ENCODE data around the gene FAM83C. TPM values are rescaled to one million over a fixed set of nuclear protein-coding genes. Genes with fewer than 3 reads are reported as not detected.
A peak's percentile ranks its signal among the peaks of the same experiment; 100 is the strongest.
"Not testable (repeated sequence)": the region's sequence is repeated elsewhere in the genome, so short reads cannot be mapped to it uniquely, and the experiment has no call there.

Gene FAM83C
- total RNA-seq, 6 experiments from 2014 or later = not detected

DNA sequence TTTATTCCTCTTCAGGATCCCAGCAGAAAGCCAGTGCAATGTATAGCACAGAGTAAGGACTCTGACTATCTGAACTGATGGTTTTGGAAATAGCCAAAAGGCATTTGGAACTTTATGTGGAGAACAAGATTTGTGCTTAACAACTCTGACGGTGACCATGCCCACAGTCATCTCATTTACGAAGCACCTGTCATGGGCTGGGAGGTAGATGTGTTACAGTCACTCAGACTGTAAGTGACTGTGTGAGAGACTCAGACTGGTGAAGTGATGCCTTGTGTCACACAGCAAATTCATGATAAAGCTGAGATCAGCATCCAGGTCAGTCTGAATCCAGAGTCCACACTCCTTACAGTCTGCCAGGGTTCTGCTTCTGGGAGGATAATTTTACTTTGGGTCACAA is 23.9 kb upstream of the FAM83C start:
- H3K9me3 Mint-ChIP-seq = no peaks in the 10 kb centered on the region
- H3K4me1 Mint-ChIP-seq (ENCODE audit: low read depth) = peaks cover 84% of the 10 kb centered on the region
- H3K4me3 Mint-ChIP-seq = no peak overlapping the region
- DNase-seq = no peak
- H3K27ac Mint-ChIP-seq = peak overlapping the region; percentile 70
- H3K36me3 Mint-ChIP-seq (ENCODE audit: low read depth) = peaks cover 16% of the 10 kb centered on the region
- TF ChIP-seq, protein P1, sequence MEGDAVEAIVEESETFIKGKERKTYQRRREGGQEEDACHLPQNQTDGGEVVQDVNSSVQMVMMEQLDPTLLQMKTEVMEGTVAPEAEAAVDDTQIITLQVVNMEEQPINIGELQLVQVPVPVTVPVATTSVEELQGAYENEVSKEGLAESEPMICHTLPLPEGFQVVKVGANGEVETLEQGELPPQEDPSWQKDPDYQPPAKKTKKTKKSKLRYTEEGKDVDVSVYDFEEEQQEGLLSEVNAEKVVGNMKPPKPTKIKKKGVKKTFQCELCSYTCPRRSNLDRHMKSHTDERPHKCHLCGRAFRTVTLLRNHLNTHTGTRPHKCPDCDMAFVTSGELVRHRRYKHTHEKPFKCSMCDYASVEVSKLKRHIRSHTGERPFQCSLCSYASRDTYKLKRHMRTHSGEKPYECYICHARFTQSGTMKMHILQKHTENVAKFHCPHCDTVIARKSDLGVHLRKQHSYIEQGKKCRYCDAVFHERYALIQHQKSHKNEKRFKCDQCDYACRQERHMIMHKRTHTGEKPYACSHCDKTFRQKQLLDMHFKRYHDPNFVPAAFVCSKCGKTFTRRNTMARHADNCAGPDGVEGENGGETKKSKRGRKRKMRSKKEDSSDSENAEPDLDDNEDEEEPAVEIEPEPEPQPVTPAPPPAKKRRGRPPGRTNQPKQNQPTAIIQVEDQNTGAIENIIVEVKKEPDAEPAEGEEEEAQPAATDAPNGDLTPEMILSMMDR (IDR thresholded peaks at IDR 0.05) = no peak
- H3K27me3 Mint-ChIP-seq (ENCODE audit: insufficient read depth) = no peaks in the 10 kb centered on the region; the same call in none of the 2 replicates

DNA sequence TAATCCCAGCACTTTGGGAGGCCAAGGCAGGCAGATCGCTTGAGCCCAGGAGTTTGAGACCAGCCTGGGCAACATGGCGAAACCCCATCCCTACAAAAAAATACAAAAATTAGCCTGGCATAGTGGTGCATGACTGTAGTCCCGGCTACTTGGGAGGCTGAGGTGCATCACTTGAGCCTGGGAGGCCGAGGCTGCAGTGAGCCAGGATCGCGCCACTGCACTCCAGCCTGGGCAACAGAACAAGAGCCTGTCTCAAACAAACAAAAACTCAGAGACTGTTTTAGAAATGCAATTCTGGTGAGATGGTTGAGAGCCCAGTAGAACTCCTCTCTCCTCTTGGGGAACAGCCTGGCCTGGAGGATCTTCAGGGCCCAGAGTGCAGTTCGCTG is 23.4 kb upstream of the FAM83C start:
- not testable (repeated sequence) for H3K27me3 Mint-ChIP-seq (ENCODE audit: insufficient read depth); H3K9me3 Mint-ChIP-seq; H3K4me3 Mint-ChIP-seq
- DNase-seq = peak; percentile 48
- Mint-ChIP-seq H3K4me1 (ENCODE audit: low read depth) (peaks cover 84% of the 10 kb centered on the region), H3K27ac (peak overlapping the region; percentile 70), H3K36me3 (ENCODE audit: low read depth) (peaks cover 12% of the 10 kb centered on the region)

DNA sequence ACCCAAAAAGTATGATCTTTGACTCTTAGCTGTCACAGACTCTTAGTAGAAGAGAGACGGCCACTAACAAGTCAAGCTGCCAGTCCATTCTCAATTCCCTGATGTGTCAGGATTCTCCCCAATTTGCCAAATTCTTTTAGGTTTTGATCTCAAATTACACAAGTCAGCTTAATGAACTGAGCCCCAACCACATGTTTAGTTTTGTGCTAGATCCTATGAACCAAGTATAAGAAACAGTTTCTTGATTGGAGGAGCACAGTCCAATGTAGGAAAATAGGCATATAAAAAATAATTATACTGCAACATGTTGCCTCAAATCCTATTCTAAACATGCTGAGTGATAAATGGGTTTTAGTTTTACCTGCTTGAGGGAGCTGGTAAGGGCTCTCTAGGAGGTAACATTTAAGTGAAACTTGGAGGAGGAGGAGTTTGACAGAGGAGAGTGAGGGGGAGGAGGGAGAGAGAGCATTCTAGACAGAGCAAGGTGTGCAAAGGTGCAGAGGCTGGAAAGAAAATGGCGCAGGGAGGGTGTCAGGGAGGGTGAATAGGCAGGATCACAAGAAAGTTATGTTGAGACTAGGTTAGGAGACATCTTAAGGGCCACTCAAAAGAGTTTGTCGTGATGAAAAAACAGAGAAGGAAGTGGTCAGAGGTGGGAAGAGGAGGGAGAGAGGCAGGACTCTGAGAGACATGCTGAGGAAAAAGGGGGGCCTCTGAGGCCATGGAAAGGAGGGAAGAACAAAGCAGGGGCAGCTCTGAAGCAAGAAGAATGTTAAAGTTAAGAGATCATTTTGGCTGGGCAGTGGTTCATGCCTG is 22.8 kb upstream of the FAM83C start:
- H3K4me1 Mint-ChIP-seq (ENCODE audit: low read depth) = peaks cover 81% of the 10 kb centered on the region
- TF ChIP-seq, protein P1 (IDR thresholded peaks at IDR 0.05) = no peak
- no peaks in the 10 kb centered on the region for H3K9me3 Mint-ChIP-seq
- no peaks in the 10 kb centered on the region; the same call in 1 of the 2 replicates for H3K27me3 Mint-ChIP-seq (ENCODE audit: insufficient read depth)
- H3K36me3 Mint-ChIP-seq (ENCODE audit: low read depth) = peaks cover 13% of the 10 kb centered on the region
- DNase-seq = no peak
- H3K4me3 Mint-ChIP-seq = no peak overlapping the region
- peak overlapping the region; percentile 70 for H3K27ac Mint-ChIP-seq

DNA sequence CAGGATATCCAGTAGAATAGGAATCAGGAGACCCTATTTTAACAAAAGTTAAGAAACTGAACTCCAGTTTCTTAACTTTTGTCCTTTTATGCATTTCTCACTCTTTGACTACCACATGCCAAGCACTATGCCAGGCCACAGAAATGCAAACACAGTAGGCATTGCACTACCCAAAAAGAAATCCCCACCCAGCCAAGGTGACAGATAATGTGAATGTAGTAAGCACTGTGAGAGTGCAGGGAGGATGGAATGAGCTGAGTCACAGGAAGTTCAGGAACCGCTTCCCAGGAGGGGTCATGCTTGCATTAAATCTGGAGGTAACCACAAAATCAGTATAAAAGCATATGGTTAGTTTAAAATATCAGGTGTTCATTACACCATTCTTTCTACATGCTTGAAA is 20.1 kb upstream of the FAM83C start:
- H3K27me3 Mint-ChIP-seq (ENCODE audit: insufficient read depth) = no peaks in the 10 kb centered on the region

DNA sequence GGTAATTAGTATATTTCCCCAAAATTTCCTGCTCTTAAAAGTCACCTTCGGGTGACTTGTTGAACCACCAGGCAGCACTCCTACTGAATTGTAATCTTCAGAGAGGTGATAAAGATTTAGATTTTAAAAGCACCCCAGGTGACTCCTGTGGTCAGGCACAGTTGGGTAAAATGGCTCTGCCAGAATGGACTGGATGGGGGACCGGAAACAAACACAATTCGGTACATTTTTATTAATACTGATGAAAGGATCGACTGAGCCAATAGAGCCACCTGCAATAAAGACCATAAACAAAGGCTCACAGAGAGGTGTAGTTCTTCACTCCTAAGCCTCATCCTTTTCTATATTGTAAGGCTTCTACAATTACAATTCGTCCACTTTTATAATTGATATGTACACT is 19.6 kb upstream of the FAM83C start:
- H3K4me1 Mint-ChIP-seq (ENCODE audit: low read depth) = peaks cover 83% of the 10 kb centered on the region
- peak overlapping the region; percentile 83 for H3K27ac Mint-ChIP-seq
- no peaks in the 10 kb centered on the region for H3K9me3 Mint-ChIP-seq
- H3K27me3 Mint-ChIP-seq (ENCODE audit: insufficient read depth) = no peaks in the 10 kb centered on the region
- no peak for DNase-seq
- TF ChIP-seq, protein P1 (IDR thresholded peaks at IDR 0.05) = no peak
- H3K4me3 Mint-ChIP-seq = peak overlapping the region; percentile 64
- H3K36me3 Mint-ChIP-seq (ENCODE audit: low read depth) = peaks cover 20% of the 10 kb centered on the region

More for the DNA sequence above, 20.1 kb upstream of the FAM83C start:
- Mint-ChIP-seq H3K4me3 (peak overlapping the region; percentile 64), H3K27ac (peak overlapping the region; percentile 83), H3K36me3 (ENCODE audit: low read depth) (peaks cover 20% of the 10 kb centered on the region), H3K9me3 (no peaks in the 10 kb centered on the region), H3K4me1 (ENCODE audit: low read depth) (peaks cover 80% of the 10 kb centered on the region)
- DNase-seq = peak; percentile 79
- TF ChIP-seq, protein P1 (IDR thresholded peaks at IDR 0.05) = no peak

DNA sequence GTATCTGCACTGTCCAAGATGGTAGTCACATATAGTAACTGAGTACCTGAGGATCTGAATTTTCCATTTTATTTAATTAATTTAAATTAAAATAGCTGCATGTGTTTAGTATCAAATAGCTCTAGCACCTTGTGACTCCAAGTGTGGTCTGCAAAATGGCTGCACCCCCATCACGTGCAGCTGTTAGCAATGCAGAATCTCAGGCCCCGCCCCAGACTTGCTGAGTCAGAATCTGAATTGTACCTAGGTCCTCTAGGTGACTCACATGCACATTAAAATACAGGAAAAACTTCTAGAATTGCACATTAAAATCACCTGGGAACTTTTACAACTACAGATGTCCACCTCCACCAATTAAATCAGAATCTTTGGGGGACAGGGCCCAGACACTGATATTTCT is 19.2 kb upstream of the FAM83C start:
- Mint-ChIP-seq H3K27me3 (ENCODE audit: insufficient read depth) (no peaks in the 10 kb centered on the region), H3K4me1 (ENCODE audit: low read depth) (peaks cover 86% of the 10 kb centered on the region), H3K36me3 (ENCODE audit: low read depth) (peaks cover 24% of the 10 kb centered on the region), H3K27ac (peak overlapping the region; percentile 83), H3K9me3 (no peaks in the 10 kb centered on the region), H3K4me3 (peak overlapping the region; percentile 64)
- DNase-seq = peak; percentile 15
- TF ChIP-seq, protein P1 (IDR thresholded peaks at IDR 0.05) = no peak

All from HFFc6 (cell line).